Brain microvascular endothelial cell (primary cell): ENCODE data around the gene NOTCH3.

Experiments used
- DNase-seq: peaks from one replicate; pipeline ENCODE4 v3.0.0-alpha.2; 2020
- H3K27ac ChIP-seq: fragments of 250-450 bp; sonication (Bioruptor Pico); 2 replicates; pipeline ENCODE4 v1.5.1; 2020; ENCODE audit warnings: mild to moderate bottlenecking, moderate library complexity
- H3K27me3 ChIP-seq: fragments of 250-450 bp; sonication (Bioruptor Pico); replicated peaks from 2 replicates; pipeline ENCODE4 v1.5.1; 2020; ENCODE audit warnings: mild to moderate bottlenecking
- H3K36me3 ChIP-seq: fragments of 250-450 bp; sonication (Bioruptor Pico); replicated peaks from 2 replicates; pipeline ENCODE4 v1.5.1; 2020; ENCODE audit warnings: mild to moderate bottlenecking
- H3K4me3 ChIP-seq: 2 replicates; pipeline ENCODE4 v1.5.1; 2011; ENCODE audit warnings: low read depth, mild to moderate bottlenecking, control low read depth, low read length, moderate library complexity
- in situ Hi-C: cut with HindIII; loops from 2 replicates; pipeline ENCODE4 v1.10.0; 2017; ENCODE audit warnings: low sequenced_read_pairs, low pct_ligation_motif_present
- TF ChIP-seq, protein P1 (sequence below): IDR thresholded peaks from 2 replicates; pipeline ENCODE4 v1.5.1; 2011; ENCODE audit warnings: low read depth, mild to moderate bottlenecking, moderate library complexity, low read length, control low read depth, inconsistent platforms; ENCODE audit errors: missing control alignments

The NOTCH3 gene

DNA sequence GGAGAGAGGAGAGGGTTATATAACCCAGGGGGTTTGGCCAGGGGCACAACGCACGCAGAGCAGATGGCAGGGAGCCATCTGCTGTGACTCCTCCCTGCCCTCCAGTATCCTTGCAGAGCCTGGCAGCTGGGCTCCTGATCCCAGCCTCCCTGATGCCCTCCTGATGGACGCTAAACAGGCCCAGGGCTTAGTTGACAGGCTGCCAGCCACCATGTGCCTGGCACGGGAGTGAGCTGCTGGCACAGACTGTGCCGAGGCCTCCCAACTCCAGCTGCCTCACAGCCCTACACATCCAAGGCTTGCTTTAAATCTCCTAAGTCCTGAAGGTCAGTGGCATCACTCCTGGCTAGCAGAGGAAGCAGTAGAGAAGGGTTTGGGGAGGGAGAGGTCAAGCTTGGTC, 76.9 kb downstream of the NOTCH3 start:
- Histone ChIP-seq H3K27ac (no peak overlapping the region), H3K4me3 (no peak overlapping the region), H3K36me3 (peaks cover 20% of the 10 kb centered on the region), H3K27me3 (no peaks in the 10 kb centered on the region)
- DNase-seq = no peak
- TF ChIP-seq, protein P1, sequence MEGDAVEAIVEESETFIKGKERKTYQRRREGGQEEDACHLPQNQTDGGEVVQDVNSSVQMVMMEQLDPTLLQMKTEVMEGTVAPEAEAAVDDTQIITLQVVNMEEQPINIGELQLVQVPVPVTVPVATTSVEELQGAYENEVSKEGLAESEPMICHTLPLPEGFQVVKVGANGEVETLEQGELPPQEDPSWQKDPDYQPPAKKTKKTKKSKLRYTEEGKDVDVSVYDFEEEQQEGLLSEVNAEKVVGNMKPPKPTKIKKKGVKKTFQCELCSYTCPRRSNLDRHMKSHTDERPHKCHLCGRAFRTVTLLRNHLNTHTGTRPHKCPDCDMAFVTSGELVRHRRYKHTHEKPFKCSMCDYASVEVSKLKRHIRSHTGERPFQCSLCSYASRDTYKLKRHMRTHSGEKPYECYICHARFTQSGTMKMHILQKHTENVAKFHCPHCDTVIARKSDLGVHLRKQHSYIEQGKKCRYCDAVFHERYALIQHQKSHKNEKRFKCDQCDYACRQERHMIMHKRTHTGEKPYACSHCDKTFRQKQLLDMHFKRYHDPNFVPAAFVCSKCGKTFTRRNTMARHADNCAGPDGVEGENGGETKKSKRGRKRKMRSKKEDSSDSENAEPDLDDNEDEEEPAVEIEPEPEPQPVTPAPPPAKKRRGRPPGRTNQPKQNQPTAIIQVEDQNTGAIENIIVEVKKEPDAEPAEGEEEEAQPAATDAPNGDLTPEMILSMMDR = no peak
- in situ Hi-C loops = no loop called here

GRCh38 chr19:15123031-15123890, 77.5 kb downstream of the NOTCH3 start:
- Histone ChIP-seq H3K36me3 (peaks cover 24% of the 10 kb centered on the region), H3K4me3 (no peak overlapping the region), H3K27ac (no peak overlapping the region), H3K27me3 (no peaks in the 10 kb centered on the region)
- TF ChIP-seq, protein P1 = no peak
- in situ Hi-C loops = no loop called here
- DNase-seq = no peak

DNA sequence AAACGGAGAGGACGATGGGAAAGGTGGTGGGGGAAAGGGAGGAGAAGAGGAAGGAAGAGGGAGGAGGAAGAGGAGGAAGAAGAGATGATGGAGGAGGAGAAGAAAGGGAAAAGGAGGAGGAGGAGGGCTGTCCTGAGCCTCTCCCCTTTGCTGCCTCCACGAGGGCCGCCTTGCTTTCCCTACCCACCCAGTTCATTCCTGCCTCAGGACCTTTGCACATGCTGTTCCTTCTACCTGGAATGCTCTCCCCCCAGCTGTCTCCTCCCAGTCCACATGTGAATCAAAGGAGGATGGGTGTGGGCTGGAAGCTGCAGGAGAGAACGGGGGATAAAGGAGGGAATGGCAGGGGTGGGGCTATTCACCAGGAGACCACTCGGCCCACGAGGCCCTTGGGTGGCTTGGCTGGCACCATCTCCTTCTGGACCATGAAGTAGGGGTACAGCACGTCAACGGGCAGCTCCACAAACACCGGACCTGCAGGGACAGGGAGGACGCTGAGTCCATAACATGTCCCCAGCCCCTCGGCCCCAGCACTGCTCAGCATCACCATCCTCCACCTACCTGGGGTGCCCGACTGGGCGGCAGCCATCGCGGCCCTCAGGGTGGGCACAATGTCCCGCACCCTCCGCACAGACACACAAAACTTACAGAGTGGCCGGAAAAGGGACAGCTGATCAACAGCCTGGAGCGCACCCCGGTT, 78.3 kb downstream of the NOTCH3 start:
- TF ChIP-seq, protein P1 = no peak
- Histone ChIP-seq H3K4me3 (no peak overlapping the region), H3K36me3 (peaks cover 31% of the 10 kb centered on the region), H3K27ac (no peak overlapping the region), H3K27me3 (no peaks in the 10 kb centered on the region)
- DNase-seq = no peak
- in situ Hi-C loops = no loop called here

GRCh38 chr19:15120135-15121026, 80.4 kb downstream of the NOTCH3 start:
- Histone ChIP-seq H3K4me3 (no peak overlapping the region), H3K27ac (no peak overlapping the region), H3K27me3 (no peaks in the 10 kb centered on the region), H3K36me3 (peaks cover 49% of the 10 kb centered on the region)
- TF ChIP-seq, protein P1 = peak; percentile 24
- in situ Hi-C loops = no loop called here
- no peak for DNase-seq

- H3K27ac ChIP-seq = no peak overlapping the region
- no peaks in the 10 kb centered on the region for H3K27me3 ChIP-seq
These were observed 81.9 kb downstream of the NOTCH3 start for GRCh38 chr19:15118789-15119494.

More at GRCh38 chr19:15118789-15119494, 81.9 kb downstream of the NOTCH3 start:
- no peak overlapping the region for H3K4me3 ChIP-seq
- no peak for DNase-seq
- in situ Hi-C loops = no loop called here
- peaks cover 54% of the 10 kb centered on the region for H3K36me3 ChIP-seq
- TF ChIP-seq, protein P1 = no peak
